ENCODE measurements around the gene USP25.

Gene USP25

GRCh38 chr21:15856813-15857212 is 127.0 kb downstream of the USP25 start (continued):
- no peak for TF ChIP-seq TSHZ2 (CRISPR knock-in tag; IDR thresholded peaks at IDR 0.05)
- TF ChIP-seq BACH2 (CRISPR knock-in tag; IDR thresholded peaks at IDR 0.05; ENCODE audit: borderline replicate concordance) = no peak
- no peak for TF ChIP-seq RARB (CRISPR knock-in tag; IDR thresholded peaks at IDR 0.05)
- TF ChIP-seq GLIS3 (CRISPR knock-in tag; IDR thresholded peaks at IDR 0.05) = no peak
- TF ChIP-seq TCF4 (CRISPR knock-in tag; IDR thresholded peaks at IDR 0.05; ENCODE audit: borderline replicate concordance) = no peak
- no peak for TF ChIP-seq ISL1 (CRISPR knock-in tag; IDR thresholded peaks at IDR 0.05)
- no peak for TF ChIP-seq ZNF565 (CRISPR knock-in tag; conservative IDR thresholded peaks at IDR 0.05; ENCODE audit: low read depth)
- TF ChIP-seq SNAI2 (CRISPR knock-in tag; IDR thresholded peaks at IDR 0.05) = no peak

GRCh38 chr21:15857740-15858139 is 128.0 kb downstream of the USP25 start:
- no peak for ATAC-seq
- TF ChIP-seq GLIS3 (CRISPR knock-in tag; IDR thresholded peaks at IDR 0.05) (no peak), CREB5 (CRISPR knock-in tag; IDR thresholded peaks at IDR 0.05; ENCODE audit: low read depth) (no peak), CSRNP3 (CRISPR knock-in tag; IDR thresholded peaks at IDR 0.05) (no peak), OSR1 (CRISPR knock-in tag; IDR thresholded peaks at IDR 0.05) (no peak), ZNF8 (CRISPR knock-in tag; IDR thresholded peaks at IDR 0.05) (no peak), ZNF565 (CRISPR knock-in tag; conservative IDR thresholded peaks at IDR 0.05; ENCODE audit: low read depth) (no peak), ZNF70 (CRISPR knock-in tag; IDR thresholded peaks at IDR 0.05) (no peak), SNAI2 (CRISPR knock-in tag; IDR thresholded peaks at IDR 0.05) (no peak), TOX (CRISPR knock-in tag; IDR thresholded peaks at IDR 0.05; ENCODE audit: borderline replicate concordance) (no peak), PPARA (CRISPR knock-in tag; IDR thresholded peaks at IDR 0.05; ENCODE audit: borderline replicate concordance) (no peak), ISL1 (CRISPR knock-in tag; IDR thresholded peaks at IDR 0.05) (no peak), ESRRG (CRISPR knock-in tag; IDR thresholded peaks at IDR 0.05) (no peak), BACH2 (CRISPR knock-in tag; IDR thresholded peaks at IDR 0.05; ENCODE audit: borderline replicate concordance) (no peak), PATZ1 (CRISPR knock-in tag; IDR thresholded peaks at IDR 0.05; ENCODE audit: borderline replicate concordance) (no peak), TSHZ2 (CRISPR knock-in tag; IDR thresholded peaks at IDR 0.05) (no peak), TCF4 (CRISPR knock-in tag; IDR thresholded peaks at IDR 0.05; ENCODE audit: borderline replicate concordance) (no peak), ZC3H10 (CRISPR knock-in tag; IDR thresholded peaks at IDR 0.05) (no peak), ZFP3 (CRISPR knock-in tag; IDR thresholded peaks at IDR 0.05) (no peak), CSDC2 (CRISPR knock-in tag; IDR thresholded peaks at IDR 0.05) (no peak)
- TF ChIP-seq, protein P1, sequence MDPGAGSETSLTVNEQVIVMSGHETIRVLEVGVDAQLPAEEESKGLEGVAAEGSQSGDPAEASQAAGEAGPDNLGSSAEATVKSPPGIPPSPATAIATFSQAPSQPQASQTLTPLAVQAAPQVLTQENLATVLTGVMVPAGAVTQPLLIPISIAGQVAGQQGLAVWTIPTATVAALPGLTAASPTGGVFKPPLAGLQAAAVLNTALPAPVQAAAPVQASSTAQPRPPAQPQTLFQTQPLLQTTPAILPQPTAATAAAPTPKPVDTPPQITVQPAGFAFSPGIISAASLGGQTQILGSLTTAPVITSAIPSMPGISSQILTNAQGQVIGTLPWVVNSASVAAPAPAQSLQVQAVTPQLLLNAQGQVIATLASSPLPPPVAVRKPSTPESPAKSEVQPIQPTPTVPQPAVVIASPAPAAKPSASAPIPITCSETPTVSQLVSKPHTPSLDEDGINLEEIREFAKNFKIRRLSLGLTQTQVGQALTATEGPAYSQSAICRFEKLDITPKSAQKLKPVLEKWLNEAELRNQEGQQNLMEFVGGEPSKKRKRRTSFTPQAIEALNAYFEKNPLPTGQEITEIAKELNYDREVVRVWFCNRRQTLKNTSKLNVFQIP (CRISPR knock-in tag; IDR thresholded peaks at IDR 0.05; ENCODE audit: borderline replicate concordance, low read depth) = no peak
